Measurements from ENCODE around the gene MVK.

The MVK gene

DNA sequence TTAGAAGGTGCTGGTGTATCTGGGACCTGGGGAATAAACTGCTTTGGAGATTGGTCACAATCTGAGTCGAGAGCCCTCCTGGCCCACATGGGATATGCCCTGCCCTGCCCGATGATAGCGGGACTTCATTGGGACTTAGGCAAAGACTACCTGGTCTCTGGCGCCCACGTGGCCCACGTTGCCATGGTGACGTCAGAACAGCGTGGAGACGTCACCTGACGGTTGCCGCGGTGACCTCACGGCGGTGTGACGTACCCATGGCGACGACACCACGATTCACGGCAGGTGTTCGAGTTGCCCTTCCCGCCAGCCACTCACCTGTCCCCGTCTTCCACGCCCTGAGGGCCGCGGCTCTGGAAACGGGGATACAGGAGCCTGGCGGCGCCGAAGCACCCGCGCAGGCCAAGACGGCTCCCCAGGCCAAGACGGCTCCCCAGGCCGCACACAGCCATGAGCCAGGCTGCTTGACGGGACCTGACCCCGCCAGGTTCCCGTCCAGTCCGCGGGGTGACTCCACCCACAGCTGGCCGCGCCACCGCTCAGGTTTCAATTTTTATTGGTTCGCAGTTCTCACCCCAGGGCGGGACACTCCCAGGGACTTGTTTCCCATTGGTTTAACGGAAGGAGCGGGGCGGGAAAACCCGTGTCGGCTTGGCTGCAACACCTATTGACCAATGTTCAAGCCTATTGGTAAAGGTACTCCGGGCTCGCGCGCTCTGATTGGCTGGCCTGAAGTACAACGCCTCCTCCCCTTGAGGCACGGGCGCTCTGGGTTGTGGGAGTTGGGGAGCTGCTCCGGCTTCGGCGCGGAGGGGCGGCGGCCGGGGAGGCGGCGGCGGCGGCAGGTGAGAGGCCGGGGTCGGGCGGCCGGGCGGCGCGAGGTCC is at the start of gene MVK, which contains the start of gene MMAB:
Gene MVK (plus strand): TSS at position 766 of the 885 bp plus-strand sequence. CDS start 1,029 bp downstream, outside the sequence.
Gene MMAB (minus strand): TSS at position 476 of the 885 bp plus-strand sequence. CDS start 24 bp downstream, at position 452.
- peak; percentile 98 for DNase-seq (ENCODE audit: low read depth)

- DNase-seq (ENCODE audit: low read depth) = no peak
Observed at GRCh38 chr12:109524466-109525278, 48.9 kb upstream of the MVK start.

DNA sequence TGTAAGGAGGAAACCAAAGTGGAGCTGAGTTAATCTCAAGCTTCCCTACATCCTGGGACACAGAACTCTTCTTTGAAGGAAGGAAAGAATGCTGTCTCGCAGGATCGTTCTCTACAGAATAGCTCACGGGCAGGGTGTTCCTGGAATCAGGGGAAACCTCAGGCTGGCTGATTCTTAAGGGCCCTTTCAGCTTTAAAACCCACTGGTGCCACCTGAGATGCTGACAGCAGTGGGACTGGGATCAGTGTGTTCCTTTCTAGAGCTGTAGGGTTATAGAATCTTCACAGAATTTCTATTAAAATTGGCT is 48.4 kb upstream of the MVK start:
- DNase-seq (ENCODE audit: low read depth) = no peak

GRCh38 chr12:109527489-109528123 is 46.0 kb upstream of the MVK start:
- DNase-seq (ENCODE audit: low read depth) = no peak

GRCh38 chr12:109529691-109530640 is 43.6 kb upstream of the MVK start:
- no peak for DNase-seq (ENCODE audit: low read depth)

GRCh38 chr12:109531411-109531810 is 42.2 kb upstream of the MVK start:
- DNase-seq (ENCODE audit: low read depth) = no peak

DNA sequence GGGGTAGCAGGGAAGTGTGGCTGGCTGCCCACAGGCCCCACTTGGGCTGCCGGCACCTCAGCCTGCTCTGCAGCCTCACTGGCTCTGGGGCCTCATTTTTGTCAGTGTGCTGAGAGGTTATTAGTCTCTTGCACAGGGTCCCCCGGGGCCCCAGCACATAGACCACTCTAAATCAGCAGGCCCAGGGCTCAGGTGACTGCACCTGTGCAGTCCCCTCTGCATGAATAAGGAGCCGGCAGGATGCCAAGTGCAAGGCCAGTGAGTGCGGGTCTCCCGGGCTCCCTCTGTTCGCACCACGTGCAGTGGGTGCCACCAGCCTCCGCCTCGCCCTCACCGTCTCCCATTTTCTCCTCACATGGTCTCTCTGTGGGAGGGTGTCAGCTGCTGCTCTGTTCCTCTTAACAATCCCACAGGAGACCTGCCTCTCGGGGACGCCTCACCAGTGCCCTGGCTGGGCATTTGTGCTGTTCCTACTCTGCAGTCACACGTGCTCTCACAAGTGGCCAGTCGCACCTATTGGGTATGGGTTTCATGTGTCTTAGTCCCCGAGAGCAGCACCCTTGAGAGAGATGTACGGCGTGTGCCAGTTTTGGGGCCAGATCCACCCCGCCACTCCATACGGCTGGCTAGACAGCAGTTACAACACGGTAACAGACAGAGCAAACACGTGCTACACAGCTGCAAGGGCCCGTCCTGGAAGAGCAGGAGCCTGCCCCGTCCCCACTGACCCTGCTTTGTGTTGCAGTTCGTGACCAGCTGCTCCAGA is 40.7 kb upstream of the MVK start:
- DNase-seq (ENCODE audit: low read depth) = no peak

DNA sequence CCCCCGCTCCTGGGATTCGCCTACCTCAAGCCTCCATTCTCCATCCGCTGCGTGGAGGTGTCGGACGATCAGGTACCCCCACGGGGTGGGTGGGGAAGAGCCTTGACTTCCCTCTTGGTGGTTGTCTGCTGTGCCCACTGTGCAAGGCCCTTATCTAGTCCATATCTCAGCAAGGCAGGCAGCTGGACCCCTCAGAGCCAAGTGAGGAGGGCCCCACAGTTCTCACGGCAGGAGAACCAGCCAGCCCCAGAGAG is 40.2 kb upstream of the MVK start:
- DNase-seq (ENCODE audit: low read depth) = no peak

DNA sequence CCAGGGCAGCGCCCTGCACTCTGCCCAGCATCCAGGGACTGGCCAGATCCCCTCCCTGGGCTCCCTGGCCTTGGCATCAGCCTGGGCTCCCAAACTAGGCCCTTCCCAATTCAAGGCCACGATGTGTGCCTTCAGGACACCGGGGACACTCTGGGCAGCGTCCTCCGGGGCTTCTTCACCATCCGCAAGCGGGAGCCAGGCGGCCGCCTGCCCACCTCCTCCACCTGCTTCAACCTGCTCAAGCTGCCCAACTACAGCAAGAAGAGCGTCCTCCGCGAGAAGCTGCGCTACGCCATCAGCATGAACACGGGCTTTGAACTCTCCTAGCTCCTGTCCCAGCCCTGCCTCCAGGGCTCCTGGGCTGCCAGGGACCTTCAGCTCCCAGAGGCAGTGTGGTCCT is 39.1 kb upstream of the MVK start:
- DNase-seq (ENCODE audit: low read depth) = no peak

DNA sequence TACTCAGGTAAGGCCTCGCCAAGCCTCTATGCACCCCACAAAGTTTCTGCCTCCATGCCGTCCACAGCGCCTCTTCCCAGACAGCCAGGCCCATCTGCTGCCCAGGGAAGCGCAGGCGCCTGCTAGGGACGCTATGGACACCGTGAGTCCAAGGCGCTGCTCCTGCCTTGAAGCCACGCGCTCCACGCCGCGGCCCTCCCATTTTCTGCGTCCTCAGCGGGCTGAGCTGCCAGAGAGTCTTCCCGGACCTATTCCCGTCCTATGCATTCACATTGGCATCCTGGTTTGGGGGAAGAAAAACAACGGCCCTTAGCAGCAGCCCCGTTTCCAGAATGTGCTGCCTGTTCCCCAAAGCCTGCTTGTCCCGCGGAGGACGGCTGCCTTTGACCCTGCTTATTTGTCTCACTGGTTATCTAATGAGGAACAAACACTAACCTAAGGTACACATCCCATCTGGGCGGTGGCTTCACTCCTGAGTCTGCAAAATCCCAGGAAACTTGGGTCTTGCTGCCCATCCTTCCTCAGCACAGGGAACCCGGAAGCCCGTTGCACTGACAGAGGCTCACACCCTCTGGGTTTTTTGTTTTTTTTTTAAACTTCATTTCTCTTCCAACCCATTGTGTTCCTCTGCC is 38.2 kb upstream of the MVK start:
- no peak for DNase-seq (ENCODE audit: low read depth)

DNA sequence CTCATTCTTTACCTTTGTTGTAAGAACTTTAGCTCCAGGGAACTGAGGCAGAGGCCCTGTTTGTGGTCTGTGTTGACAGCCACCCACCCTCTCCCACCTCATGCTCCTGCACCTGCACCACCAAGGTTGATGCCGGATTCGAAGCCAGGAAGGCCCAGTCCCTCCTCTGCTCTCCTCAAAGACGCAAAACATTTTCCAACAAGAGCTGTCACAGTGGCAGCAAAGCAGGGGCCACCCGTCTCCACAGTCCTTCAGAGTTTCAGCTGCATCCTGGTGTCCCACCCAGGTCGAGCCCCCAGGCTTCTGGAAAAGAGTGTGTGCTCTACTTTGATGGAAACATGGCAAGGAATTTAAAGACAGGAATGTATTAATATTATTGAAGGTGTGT is 37.7 kb upstream of the MVK start:
- DNase-seq (ENCODE audit: low read depth) = no peak

DNA sequence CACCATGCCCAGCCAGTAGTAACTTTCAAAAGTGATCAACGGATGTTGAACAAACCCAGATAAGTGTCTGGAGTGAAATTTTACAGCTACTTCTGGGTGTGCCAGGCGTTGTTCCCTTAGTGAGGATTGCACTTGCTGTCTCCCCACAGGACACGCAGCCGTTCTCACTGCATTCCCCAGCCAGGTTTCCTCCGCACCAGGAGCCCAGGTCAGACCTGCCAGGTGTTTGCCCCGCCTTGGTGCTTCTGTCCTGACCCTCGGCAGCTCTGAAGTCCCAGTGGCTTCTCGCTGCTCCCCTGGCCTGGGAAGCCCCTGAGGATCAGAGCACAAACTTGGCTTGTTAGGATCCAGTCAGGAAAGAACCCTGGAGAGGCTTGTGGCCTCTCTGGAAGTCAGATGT is 36.5 kb upstream of the MVK start:
- DNase-seq (ENCODE audit: low read depth) = no peak

GRCh38 chr12:109538191-109538863 is 35.3 kb upstream of the MVK start:
- DNase-seq (ENCODE audit: low read depth) = no peak

DNA sequence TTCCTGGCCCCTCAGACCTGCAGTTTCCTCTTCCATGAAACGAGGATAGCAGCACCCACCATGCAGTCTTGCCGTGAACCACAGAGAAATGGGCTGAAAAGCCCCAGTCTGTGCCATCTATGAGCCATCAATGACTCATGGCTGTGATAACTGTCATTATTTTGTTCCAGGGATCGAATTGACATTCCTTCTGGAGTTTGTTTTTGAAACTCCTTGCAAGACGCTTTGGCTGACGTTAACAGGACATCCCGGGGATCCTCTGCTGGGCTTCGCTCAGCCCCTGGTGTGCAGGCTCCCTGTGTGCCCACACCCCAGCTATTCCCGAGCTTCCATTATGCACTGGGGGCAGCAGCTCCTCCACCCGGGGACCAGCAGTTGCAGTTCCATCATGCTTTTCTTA is 34.1 kb upstream of the MVK start:
- DNase-seq (ENCODE audit: low read depth) = no peak

DNA sequence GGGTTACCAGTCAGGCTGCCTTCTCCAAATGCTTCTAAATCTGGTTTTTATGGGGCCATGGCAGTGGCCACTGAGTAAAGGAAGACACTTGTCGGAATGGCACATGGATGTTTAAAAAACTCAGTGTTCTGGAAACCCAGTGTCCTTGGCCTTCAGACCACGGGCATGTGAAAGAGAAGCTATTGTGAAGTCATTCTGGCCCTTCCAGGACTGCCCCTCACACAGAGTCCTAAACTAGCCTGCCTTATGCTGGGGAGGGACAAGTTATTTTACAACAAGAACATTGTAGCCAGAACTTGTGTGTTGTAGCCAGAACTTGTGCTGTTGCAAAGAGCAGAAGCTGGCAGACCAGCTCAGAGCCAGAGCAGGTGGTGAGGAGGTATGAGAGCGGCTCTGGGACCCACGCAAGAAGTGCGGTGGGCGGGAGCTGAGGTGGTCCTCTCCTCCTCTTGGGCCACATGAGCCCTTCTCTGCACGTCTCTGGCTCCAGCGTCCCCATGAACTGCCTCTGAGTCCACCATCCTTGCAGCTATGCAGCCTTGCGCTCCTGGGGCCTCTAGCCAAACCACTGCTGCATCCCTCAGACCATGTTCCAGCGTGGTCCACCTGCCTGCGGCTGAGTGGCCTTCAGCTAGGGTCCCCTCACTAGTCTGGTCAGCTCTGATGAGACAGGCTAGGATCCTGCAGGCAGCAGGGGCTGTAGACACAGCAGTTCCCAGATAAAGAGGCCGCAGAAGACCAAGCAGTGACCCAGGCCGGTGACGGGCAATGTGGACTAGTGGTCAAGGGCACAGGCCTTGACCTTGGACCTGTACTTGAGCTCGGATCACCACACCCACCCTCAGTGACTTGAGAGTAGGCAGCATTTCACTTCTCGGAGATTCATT is 32.8 kb upstream of the MVK start:
- no peak for DNase-seq (ENCODE audit: low read depth)

GRCh38 chr12:109541413-109541726 is 32.2 kb upstream of the MVK start:
- DNase-seq (ENCODE audit: low read depth) = peak; percentile 27

- no peak for DNase-seq (ENCODE audit: low read depth)
Observed at GRCh38 chr12:109542014-109542413, 31.6 kb upstream of the MVK start.

- no peak for DNase-seq (ENCODE audit: low read depth)
Observed at GRCh38 chr12:109542876-109543275, 30.7 kb upstream of the MVK start.

DNA sequence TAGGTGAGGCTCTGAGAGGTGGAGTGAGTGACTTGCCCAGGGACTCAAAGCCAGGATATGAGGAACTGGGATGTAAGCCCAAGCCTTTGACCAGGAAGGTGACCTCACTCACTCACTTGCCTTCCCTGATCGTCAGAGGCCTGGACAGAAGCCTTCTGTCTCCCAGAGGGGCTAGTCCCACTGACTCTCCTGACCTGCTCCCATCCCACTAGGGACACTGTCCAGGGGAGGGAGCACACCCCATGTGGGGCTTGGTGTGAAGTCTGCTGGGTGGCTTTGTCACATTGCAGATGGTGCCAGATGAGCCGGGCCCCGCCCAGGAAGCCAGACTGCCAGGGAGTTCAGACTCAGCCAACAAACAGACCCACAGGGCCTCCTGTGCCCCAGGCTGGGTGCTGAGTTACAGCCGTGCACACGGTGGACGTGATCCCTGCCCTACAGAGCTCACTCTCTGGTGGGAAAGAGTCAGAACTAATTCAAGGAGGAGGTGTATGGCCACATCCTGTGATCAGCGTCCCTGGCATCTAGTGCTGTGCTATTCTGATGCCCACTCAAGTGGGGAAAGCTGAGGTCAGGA is 28.6 kb upstream of the MVK start:
- DNase-seq (ENCODE audit: low read depth) = no peak

Measured in GM04504 (cell line).